Transverse colon (tissue), 4 donors: ENCODE results near the gene NACAD. TPM values are rescaled to one million over a fixed set of nuclear protein-coding genes. Genes with fewer than 3 reads are reported as not detected.

Experiments
- DNase-seq: peaks from one replicate; pipeline ENCODE4 v3.0.0-alpha.2; 2019
- H3K27ac ChIP-seq, 4 donors: fragments of 200-600 bp; sonication (generic); 2 replicates each; pipeline ENCODE4 v1.5.1; 2016 to 2018; ENCODE audit warnings: inconsistent platforms in 4 of 4
- H3K27me3 ChIP-seq: fragments of 200-600 bp; sonication (generic); 2 replicates; pipeline ENCODE4 v1.5.1; 2017; ENCODE audit warnings: inconsistent platforms
- H3K36me3 ChIP-seq, 4 donors: fragments of 200-600 bp; sonication (generic); 2 replicates each; pipeline ENCODE4 v1.5.1; 2017 to 2019; ENCODE audit warnings: inconsistent platforms in 4 of 4
- H3K4me1 ChIP-seq, 4 donors: fragments of 200-600 bp; sonication (generic); 2 replicates each; pipeline ENCODE4 v1.5.1; 2017 to 2020; ENCODE audit warnings: inconsistent platforms in 4 of 4
- H3K4me3 ChIP-seq, 4 donors: fragments of 200-600 bp; sonication (generic); 1 replicate in 1 of 4; 2 replicates in 3 of 4; pipeline versions ENCODE4 v1.5.1 to v1.6.1; 2017 to 2019; ENCODE audit warnings: inconsistent platforms in 4 of 4
- H3K9me3 ChIP-seq, 2 donors: fragments of 200-600 bp; sonication (generic); 2 replicates each; pipeline ENCODE4 v1.5.1; 2017 to 2019; ENCODE audit warnings: inconsistent platforms in 2 of 2
- EP300 ChIP-seq: sonication (generic); formaldehyde crosslinking; IDR thresholded peaks from one replicate; pipeline ENCODE4 v1.6.1; 2017; ENCODE audit warnings: antibody characterized with exemption, low read depth
- POLR2A ChIP-seq: fragments of 450-650 bp; IDR thresholded peaks from one replicate; pipeline ENCODE4 v1.6.1; 2016; ENCODE audit warnings: antibody characterized with exemption, mild to moderate bottlenecking, moderate library complexity
- POLR2AphosphoS5 ChIP-seq, 3 donors: sonication (generic); formaldehyde crosslinking; IDR thresholded peaks; one replicate each; pipeline ENCODE4 v1.6.1; 2016; ENCODE audit warnings: antibody characterized with exemption in 3 of 3
- WGBS, 2 donors: methylation state at CpG; one replicate each; pipeline ENCODE4 v1.1.5; 2018; ENCODE audit warnings: low coverage in 1 of 2; 5-methylcytosine and 5-hydroxymethylcytosine counted together
- in situ Hi-C, 4 donors: fragments of 200-750 bp; cut with MboI; loops; one replicate each; pipeline versions ENCODE4 v1.15.0 to v1.15.1; 2017; ENCODE audit warnings: low sequenced_read_pairs in 3 of 4, low pct_ligation_motif_present in 1 of 4, low pct_unique_long_range_greater_than_20kb in 1 of 4
- intact Hi-C: fragments of 100-400 bp; cut with DNase I; formaldehyde crosslinking; loops from one replicate; pipeline ENCODE4 v1.15.1; 2023; ENCODE audit warnings: low total_unique reads
- total RNA-seq, 4 donors: library from RNA; depleted of rRNA; stranded (reverse); fragments of >200 nt; gene quantifications; one replicate each; pipeline ENCODE4 v1.1.0, GENCODE V29; 2016
- TF ChIP-seq, protein P1 (sequence below), 5 experiments: fragments of 200-600 bp in 3 of 5; fragments of 450-650 bp in 2 of 5; sonication (generic) in 3 of 5; IDR thresholded peaks; 1 replicate in 2 of 5; 2 replicates in 3 of 5; pipeline ENCODE4 v1.5.1; 2016 to 2017; ENCODE audit warnings: antibody characterized with exemption in 5 of 5, inconsistent platforms in 3 of 5, mild to moderate bottlenecking in 2 of 5, moderate library complexity in 1 of 5

NACAD gene
- total RNA-seq, 4 donors from 2014 or later: 1.1 to 5.2 (median 2.0) TPM

DNA sequence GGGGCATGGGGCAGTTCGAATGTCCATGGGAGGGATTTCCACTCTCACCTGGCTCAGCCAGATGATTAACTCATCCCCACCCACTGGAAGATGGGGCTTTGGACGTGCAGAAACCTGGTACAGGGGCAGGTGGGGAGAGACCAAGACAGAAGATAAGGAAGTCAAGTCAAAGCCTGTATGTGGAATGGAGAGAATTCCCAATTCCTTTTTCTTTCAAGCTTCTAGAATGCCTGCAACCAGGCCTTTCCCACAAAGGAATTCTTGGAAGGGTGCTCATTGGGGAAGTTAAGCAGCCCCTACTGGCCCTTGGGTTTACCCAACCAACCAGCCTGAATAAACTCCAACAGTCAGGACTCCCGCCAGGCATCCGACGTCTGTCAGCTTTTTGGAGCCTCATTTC, 49.7 kb downstream of the NACAD start:
- no peak for TF ChIP-seq POLR2A
- TF ChIP-seq EP300: no peak
- TF ChIP-seq, protein P1, sequence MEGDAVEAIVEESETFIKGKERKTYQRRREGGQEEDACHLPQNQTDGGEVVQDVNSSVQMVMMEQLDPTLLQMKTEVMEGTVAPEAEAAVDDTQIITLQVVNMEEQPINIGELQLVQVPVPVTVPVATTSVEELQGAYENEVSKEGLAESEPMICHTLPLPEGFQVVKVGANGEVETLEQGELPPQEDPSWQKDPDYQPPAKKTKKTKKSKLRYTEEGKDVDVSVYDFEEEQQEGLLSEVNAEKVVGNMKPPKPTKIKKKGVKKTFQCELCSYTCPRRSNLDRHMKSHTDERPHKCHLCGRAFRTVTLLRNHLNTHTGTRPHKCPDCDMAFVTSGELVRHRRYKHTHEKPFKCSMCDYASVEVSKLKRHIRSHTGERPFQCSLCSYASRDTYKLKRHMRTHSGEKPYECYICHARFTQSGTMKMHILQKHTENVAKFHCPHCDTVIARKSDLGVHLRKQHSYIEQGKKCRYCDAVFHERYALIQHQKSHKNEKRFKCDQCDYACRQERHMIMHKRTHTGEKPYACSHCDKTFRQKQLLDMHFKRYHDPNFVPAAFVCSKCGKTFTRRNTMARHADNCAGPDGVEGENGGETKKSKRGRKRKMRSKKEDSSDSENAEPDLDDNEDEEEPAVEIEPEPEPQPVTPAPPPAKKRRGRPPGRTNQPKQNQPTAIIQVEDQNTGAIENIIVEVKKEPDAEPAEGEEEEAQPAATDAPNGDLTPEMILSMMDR (IDR thresholded peaks at IDR 0.05): no peak
- no peak for TF ChIP-seq POLR2AphosphoS5 (IDR thresholded peaks at IDR 0.05)
- no peak overlapping the region for H3K27ac ChIP-seq
- H3K4me3 ChIP-seq: no peak overlapping the region
- H3K27me3 ChIP-seq: no peaks in the 10 kb centered on the region
- intact Hi-C loops (no loop called here), in situ Hi-C loops (no loop called here)
- WGBS, 2 donors: 98% methylated on average over 5 of the region's 5 CpGs; no CpG with 5 or more reads in 1 of the 2 donors
- no peak for DNase-seq
- H3K4me1 ChIP-seq: peaks cover 4 to 15% (median 10%) of the 10 kb centered on the region in 4 donors
- H3K9me3 ChIP-seq: no peaks in the 10 kb centered on the region
- H3K36me3 ChIP-seq: peaks cover 0 to 27% (median 4%) of the 10 kb centered on the region in 4 donors

DNA sequence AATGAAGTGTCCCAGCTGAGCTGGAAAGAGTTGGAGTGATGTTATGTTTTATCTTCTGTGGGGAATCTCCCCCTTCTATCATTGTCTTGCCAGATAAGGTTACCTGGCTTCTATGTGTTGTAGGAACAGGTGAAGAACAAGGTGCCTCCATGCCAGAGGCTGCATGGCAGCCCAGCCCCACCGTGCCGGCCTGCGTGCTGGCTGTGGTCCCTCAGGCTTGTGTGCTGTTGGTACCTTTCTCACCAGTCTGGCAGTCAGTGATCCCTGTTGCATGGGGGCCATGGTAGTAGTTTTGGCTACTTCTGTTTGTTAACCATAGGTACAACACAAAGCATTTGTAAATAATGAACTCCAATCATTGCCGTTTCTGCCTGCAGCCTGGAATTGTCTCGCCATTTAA, 50.9 kb downstream of the NACAD start:
- Histone ChIP-seq H3K36me3 (peaks cover 0 to 27% (median 4%) of the 10 kb centered on the region in 4 donors), H3K27me3 (no peaks in the 10 kb centered on the region), H3K4me3 (no peak overlapping the region), H3K9me3 (no peaks in the 10 kb centered on the region), H3K27ac (no peak overlapping the region), H3K4me1 (peaks cover 4 to 15% (median 10%) of the 10 kb centered on the region in 4 donors)
- in situ Hi-C loops: no loop called here
- no peak for DNase-seq
- TF ChIP-seq POLR2AphosphoS5 (IDR thresholded peaks at IDR 0.05): no peak
- TF ChIP-seq, protein P1 (IDR thresholded peaks at IDR 0.05): no peak
- no peak for TF ChIP-seq EP300
- TF ChIP-seq POLR2A: no peak
- intact Hi-C loops: no loop called here
- 97 to 100% methylated on average over 1 to 5 of the region's 5 CpGs for WGBS, 2 donors

DNA sequence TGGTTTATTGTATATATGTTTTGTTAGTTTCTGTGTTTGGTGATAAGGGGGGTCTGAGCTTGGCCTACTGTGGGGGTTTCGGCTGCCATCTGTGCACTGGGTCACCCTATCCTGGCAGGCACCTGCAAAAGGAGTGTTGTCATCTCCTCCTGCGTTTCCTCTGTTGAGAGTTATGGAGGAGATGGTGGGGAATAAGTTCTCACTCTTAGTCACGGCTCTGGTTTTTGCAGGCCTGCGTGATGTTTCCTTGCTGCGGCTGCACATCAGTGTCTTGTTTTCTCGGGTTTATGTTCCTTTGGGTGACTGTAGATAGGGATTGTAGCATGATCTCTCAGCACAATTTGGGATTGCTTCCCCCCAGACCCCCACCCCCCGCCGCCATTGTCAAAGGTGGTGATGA, 52.0 kb downstream of the NACAD start:
- H3K9me3 ChIP-seq: no peaks in the 10 kb centered on the region
- H3K4me3 ChIP-seq: no peak overlapping the region
- peaks cover 0 to 27% (median 4%) of the 10 kb centered on the region in 4 donors for H3K36me3 ChIP-seq
- TF ChIP-seq, protein P1 (IDR thresholded peaks at IDR 0.05): no peak
- in situ Hi-C loops: no loop called here
- intact Hi-C loops: no loop called here
- H3K27me3 ChIP-seq: no peaks in the 10 kb centered on the region
- 76 to 80% methylated on average over 1 to 8 of the region's 8 CpGs for WGBS, 2 donors
- peaks cover 4 to 21% (median 10%) of the 10 kb centered on the region in 4 donors for H3K4me1 ChIP-seq
- H3K27ac ChIP-seq: no peak overlapping the region
- no peak for DNase-seq

DNA sequence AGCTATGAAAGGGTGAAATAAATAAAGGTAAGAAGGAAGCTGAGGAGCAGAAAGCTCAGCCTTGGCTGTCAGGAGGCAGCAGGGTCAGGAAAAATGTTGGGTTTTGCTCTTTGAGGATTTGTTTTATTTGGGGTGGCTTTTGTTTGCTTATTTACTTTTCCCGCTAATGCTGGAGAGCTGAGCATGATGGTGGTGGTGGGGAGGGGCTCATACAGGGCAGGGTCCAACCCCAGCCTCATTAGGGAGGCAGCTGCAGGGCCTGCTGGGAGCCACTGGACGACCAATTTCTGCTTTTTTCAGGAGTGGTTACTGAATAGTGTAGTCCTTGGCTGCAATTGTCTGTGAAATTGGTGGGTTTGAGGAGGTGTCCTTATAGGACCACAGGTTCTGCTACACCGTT, 52.5 kb downstream of the NACAD start:
- intact Hi-C loops (no loop called here), in situ Hi-C loops (no loop called here)
- no peak overlapping the region for H3K4me3 ChIP-seq
- DNase-seq: no peak
- peaks cover 4 to 21% (median 10%) of the 10 kb centered on the region in 4 donors for H3K4me1 ChIP-seq
- TF ChIP-seq EP300: no peak
- TF ChIP-seq, protein P1 (IDR thresholded peaks at IDR 0.05): no peak
- no peak for TF ChIP-seq POLR2AphosphoS5 (IDR thresholded peaks at IDR 0.05)
- H3K27me3 ChIP-seq: no peaks in the 10 kb centered on the region
- H3K27ac ChIP-seq: no peak overlapping the region
- WGBS, 2 donors: 30% methylated on average over 3 of the region's 3 CpGs; no CpG with 5 or more reads in 1 of the 2 donors
- H3K36me3 ChIP-seq: peaks cover 0 to 24% (median 1%) of the 10 kb centered on the region in 4 donors
- H3K9me3 ChIP-seq: no peaks in the 10 kb centered on the region
